ENCODE results near the gene USP3. TPM values are rescaled to one million over a fixed set of nuclear protein-coding genes. Genes with fewer than 3 reads are reported as not detected.

The USP3 gene
- total and polyA plus RNA-seq, 2 donors, result 32.6 to 57.6 TPM

DNA sequence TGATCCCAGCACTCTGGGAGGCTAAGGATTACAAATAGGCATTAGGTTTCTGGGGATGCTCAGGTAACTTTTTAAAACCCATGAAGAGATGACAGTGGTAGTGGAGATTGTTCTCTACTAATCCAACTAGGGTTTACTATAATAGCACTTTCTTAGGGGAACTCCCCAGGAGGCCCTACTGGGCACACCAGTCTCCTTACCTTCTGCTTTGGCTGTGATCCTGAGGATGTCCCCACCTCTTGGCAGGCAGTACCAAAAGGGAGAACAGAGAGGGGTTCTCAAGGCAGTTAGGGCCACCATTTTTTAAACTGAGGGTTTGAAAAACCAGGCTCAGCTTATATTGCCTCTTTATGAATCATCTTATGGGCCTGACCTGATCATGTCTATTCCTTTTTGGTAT lies 77.8 kb downstream of the USP3 start:
- H3K9me3 ChIP-seq (ENCODE audit: control insufficient read depth in 2 of 2, insufficient read depth in 1 of 2, low read length in 1 of 2), result no peaks in the 10 kb centered on the region
- H3K36me3 ChIP-seq (ENCODE audit: control insufficient read depth in 2 of 2, insufficient read depth in 2 of 2, low read length in 1 of 2), result peaks cover 9 to 50% of the 10 kb centered on the region in 2 donors
- no peak overlapping the region for H3K27ac ChIP-seq (ENCODE audit: low read depth in 1 of 2, low read length in 1 of 2)
- DNase-seq (ENCODE audit: low read depth in 6 of 9, low spot score in 9 of 9), result no peak
- H3K4me1 ChIP-seq (ENCODE audit: control insufficient read depth in 2 of 2, insufficient read depth in 2 of 2, low read length in 2 of 2), result no peaks in the 10 kb centered on the region
- no peak overlapping the region for H3K4me3 ChIP-seq (ENCODE audit: low read length in 2 of 2)
- no peaks in the 10 kb centered on the region for H3K27me3 ChIP-seq (ENCODE audit: control insufficient read depth in 2 of 2, insufficient read depth in 1 of 2, low read length in 1 of 2)

- Histone ChIP-seq H3K4me1 (ENCODE audit: control insufficient read depth in 2 of 2, insufficient read depth in 2 of 2, low read length in 2 of 2) (no peaks in the 10 kb centered on the region), H3K27me3 (ENCODE audit: control insufficient read depth in 2 of 2, insufficient read depth in 1 of 2, low read length in 1 of 2) (no peaks in the 10 kb centered on the region), H3K9me3 (ENCODE audit: control insufficient read depth in 2 of 2, insufficient read depth in 1 of 2, low read length in 1 of 2) (no peaks in the 10 kb centered on the region), H3K36me3 (ENCODE audit: control insufficient read depth in 2 of 2, insufficient read depth in 2 of 2, low read length in 1 of 2) (peaks cover 9 to 46% of the 10 kb centered on the region in 2 donors), H3K4me3 (ENCODE audit: low read length in 2 of 2) (no peak overlapping the region), H3K27ac (ENCODE audit: low read depth in 1 of 2, low read length in 1 of 2) (no peak overlapping the region)
- DNase-seq (ENCODE audit: low read depth in 6 of 9, low spot score in 9 of 9), result no peak
- WGBS, result 95% methylated on average over 2 of the region's 2 CpGs
Observed at GRCh38 chr15:63582718-63583426, 78.5 kb downstream of the USP3 start.

- Histone ChIP-seq H3K27ac (ENCODE audit: low read depth in 1 of 2, low read length in 1 of 2) (no peak overlapping the region), H3K36me3 (ENCODE audit: control insufficient read depth in 2 of 2, insufficient read depth in 2 of 2, low read length in 1 of 2) (peaks cover 29 to 72% of the 10 kb centered on the region in 2 donors)
Observed at GRCh38 chr15:63586790-63587189, 82.4 kb downstream of the USP3 start.

GRCh38 chr15:63587527-63587926 lies 83.1 kb downstream of the USP3 start:
- H3K9me3 ChIP-seq (ENCODE audit: control insufficient read depth in 2 of 2, insufficient read depth in 1 of 2, low read length in 1 of 2), result no peaks in the 10 kb centered on the region
- 98% methylated on average over 2 of the region's 2 CpGs for WGBS
- no peak overlapping the region for H3K27ac ChIP-seq (ENCODE audit: low read depth in 1 of 2, low read length in 1 of 2)
- H3K27me3 ChIP-seq (ENCODE audit: control insufficient read depth in 2 of 2, insufficient read depth in 1 of 2, low read length in 1 of 2), result no peaks in the 10 kb centered on the region
- DNase-seq (ENCODE audit: low read depth in 6 of 9, low spot score in 9 of 9), result no peak
- peaks cover 0 to 3% of the 10 kb centered on the region in 2 donors for H3K4me1 ChIP-seq (ENCODE audit: control insufficient read depth in 2 of 2, insufficient read depth in 2 of 2, low read length in 2 of 2)
- no peak overlapping the region for H3K4me3 ChIP-seq (ENCODE audit: low read length in 2 of 2)
- H3K36me3 ChIP-seq (ENCODE audit: control insufficient read depth in 2 of 2, insufficient read depth in 2 of 2, low read length in 1 of 2), result peaks cover 33 to 72% of the 10 kb centered on the region in 2 donors

More at GRCh38 chr15:63586790-63587189, 82.4 kb downstream of the USP3 start:
- WGBS, result 97% methylated on average over 5 of the region's 5 CpGs
- Histone ChIP-seq H3K9me3 (ENCODE audit: control insufficient read depth in 2 of 2, insufficient read depth in 1 of 2, low read length in 1 of 2) (no peaks in the 10 kb centered on the region), H3K4me3 (ENCODE audit: low read length in 2 of 2) (no peak overlapping the region), H3K27me3 (ENCODE audit: control insufficient read depth in 2 of 2, insufficient read depth in 1 of 2, low read length in 1 of 2) (no peaks in the 10 kb centered on the region), H3K4me1 (ENCODE audit: control insufficient read depth in 2 of 2, insufficient read depth in 2 of 2, low read length in 2 of 2) (peaks cover 0 to 3% of the 10 kb centered on the region in 2 donors)
- DNase-seq (ENCODE audit: low read depth in 6 of 9, low spot score in 9 of 9), result no peak

DNA sequence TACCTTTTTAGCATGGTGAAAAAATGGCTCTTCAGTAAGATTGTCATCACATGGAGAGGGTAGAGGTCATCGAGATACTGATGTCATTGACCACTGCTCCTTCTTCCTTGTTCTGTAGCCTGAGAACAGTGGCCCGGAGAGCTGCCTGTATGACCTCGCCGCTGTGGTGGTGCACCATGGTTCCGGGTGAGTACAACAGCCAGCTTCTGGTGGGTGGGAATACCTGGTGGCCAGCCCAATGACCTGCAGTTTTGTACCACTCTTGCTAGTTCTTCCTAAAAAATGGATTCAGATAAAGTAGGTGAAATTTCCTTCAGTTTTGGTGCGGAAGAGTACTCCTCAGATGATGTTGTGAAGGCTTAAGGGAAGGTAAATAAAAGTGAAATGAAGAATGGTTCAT lies 84.4 kb downstream of the USP3 start:
- Histone ChIP-seq H3K36me3 (ENCODE audit: control insufficient read depth in 2 of 2, insufficient read depth in 2 of 2, low read length in 1 of 2) (peaks cover 31 to 69% of the 10 kb centered on the region in 2 donors), H3K27ac (ENCODE audit: low read depth in 1 of 2, low read length in 1 of 2) (no peak overlapping the region), H3K4me1 (ENCODE audit: control insufficient read depth in 2 of 2, insufficient read depth in 2 of 2, low read length in 2 of 2) (peaks cover 0 to 3% of the 10 kb centered on the region in 2 donors), H3K4me3 (ENCODE audit: low read length in 2 of 2) (no peak overlapping the region), H3K9me3 (ENCODE audit: control insufficient read depth in 2 of 2, insufficient read depth in 1 of 2, low read length in 1 of 2) (no peaks in the 10 kb centered on the region), H3K27me3 (ENCODE audit: control insufficient read depth in 2 of 2, insufficient read depth in 1 of 2, low read length in 1 of 2) (no peaks in the 10 kb centered on the region)
- DNase-seq (ENCODE audit: low read depth in 6 of 9, low spot score in 9 of 9), result no peak
- WGBS, result 99% methylated on average over 6 of the region's 6 CpGs

- 80% methylated on average over 9 of the region's 9 CpGs for WGBS
- Histone ChIP-seq H3K4me1 (ENCODE audit: control insufficient read depth in 2 of 2, insufficient read depth in 2 of 2, low read length in 2 of 2) (peaks cover 0 to 11% of the 10 kb centered on the region in 2 donors), H3K27ac (ENCODE audit: low read depth in 1 of 2, low read length in 1 of 2) (peak overlapping the region in 1 of 2 donors; percentile 8), H3K9me3 (ENCODE audit: control insufficient read depth in 2 of 2, insufficient read depth in 1 of 2, low read length in 1 of 2) (no peaks in the 10 kb centered on the region), H3K27me3 (ENCODE audit: control insufficient read depth in 2 of 2, insufficient read depth in 1 of 2, low read length in 1 of 2) (no peaks in the 10 kb centered on the region), H3K36me3 (ENCODE audit: control insufficient read depth in 2 of 2, insufficient read depth in 2 of 2, low read length in 1 of 2) (peaks cover 29 to 44% of the 10 kb centered on the region in 2 donors), H3K4me3 (ENCODE audit: low read length in 2 of 2) (no peak overlapping the region)
- no peak for DNase-seq (ENCODE audit: low read depth in 6 of 9, low spot score in 9 of 9)
Observed at GRCh38 chr15:63593705-63594671, 89.6 kb downstream of the USP3 start.

GRCh38 chr15:63595065-63595464 lies 90.7 kb downstream of the USP3 start:
- 92% methylated on average over 3 of the region's 3 CpGs for WGBS
- Histone ChIP-seq H3K9me3 (ENCODE audit: control insufficient read depth in 2 of 2, insufficient read depth in 1 of 2, low read length in 1 of 2) (peaks cover 0 to 2% of the 10 kb centered on the region in 2 donors), H3K27ac (ENCODE audit: low read depth in 1 of 2, low read length in 1 of 2) (no peak overlapping the region), H3K36me3 (ENCODE audit: control insufficient read depth in 2 of 2, insufficient read depth in 2 of 2, low read length in 1 of 2) (peaks cover 24 to 33% of the 10 kb centered on the region in 2 donors), H3K27me3 (ENCODE audit: control insufficient read depth in 2 of 2, insufficient read depth in 1 of 2, low read length in 1 of 2) (peaks cover 0 to 3% of the 10 kb centered on the region in 2 donors), H3K4me1 (ENCODE audit: control insufficient read depth in 2 of 2, insufficient read depth in 2 of 2, low read length in 2 of 2) (peaks cover 0 to 20% of the 10 kb centered on the region in 2 donors), H3K4me3 (ENCODE audit: low read length in 2 of 2) (no peak overlapping the region)
- DNase-seq (ENCODE audit: low read depth in 6 of 9, low spot score in 9 of 9), result no peak

GRCh38 chr15:63595688-63596087 lies 91.3 kb downstream of the USP3 start:
- WGBS, result 74% methylated on average over 1 of the region's 1 CpG
- Histone ChIP-seq H3K27ac (ENCODE audit: low read depth in 1 of 2, low read length in 1 of 2) (no peak overlapping the region), H3K4me1 (ENCODE audit: control insufficient read depth in 2 of 2, insufficient read depth in 2 of 2, low read length in 2 of 2) (peaks cover 0 to 25% of the 10 kb centered on the region in 2 donors)

GRCh38 chr15:63596676-63597037 lies 92.3 kb downstream of the USP3 start:
- H3K4me3 ChIP-seq (ENCODE audit: low read length in 2 of 2), result no peak overlapping the region
- H3K4me1 ChIP-seq (ENCODE audit: control insufficient read depth in 2 of 2, insufficient read depth in 2 of 2, low read length in 2 of 2), result peaks cover under 1 to 31% of the 10 kb centered on the region in 2 donors
- no peak for DNase-seq (ENCODE audit: low read depth in 6 of 9, low spot score in 9 of 9)
- H3K27ac ChIP-seq (ENCODE audit: low read depth in 1 of 2, low read length in 1 of 2), result no peak overlapping the region
- H3K9me3 ChIP-seq (ENCODE audit: control insufficient read depth in 2 of 2, insufficient read depth in 1 of 2, low read length in 1 of 2), result peaks cover 0 to 2% of the 10 kb centered on the region in 2 donors
- 94% methylated on average over 2 of the region's 2 CpGs for WGBS
- peaks cover 0 to 8% of the 10 kb centered on the region in 2 donors for H3K27me3 ChIP-seq (ENCODE audit: control insufficient read depth in 2 of 2, insufficient read depth in 1 of 2, low read length in 1 of 2)
- peaks cover 11 to 17% of the 10 kb centered on the region in 2 donors for H3K36me3 ChIP-seq (ENCODE audit: control insufficient read depth in 2 of 2, insufficient read depth in 2 of 2, low read length in 1 of 2)

More at GRCh38 chr15:63595688-63596087, 91.3 kb downstream of the USP3 start:
- Histone ChIP-seq H3K4me3 (ENCODE audit: low read length in 2 of 2) (no peak overlapping the region), H3K36me3 (ENCODE audit: control insufficient read depth in 2 of 2, insufficient read depth in 2 of 2, low read length in 1 of 2) (peaks cover 18 to 27% of the 10 kb centered on the region in 2 donors), H3K27me3 (ENCODE audit: control insufficient read depth in 2 of 2, insufficient read depth in 1 of 2, low read length in 1 of 2) (peaks cover 0 to 8% of the 10 kb centered on the region in 2 donors), H3K9me3 (ENCODE audit: control insufficient read depth in 2 of 2, insufficient read depth in 1 of 2, low read length in 1 of 2) (peaks cover 0 to 2% of the 10 kb centered on the region in 2 donors)
- DNase-seq (ENCODE audit: low read depth in 6 of 9, low spot score in 9 of 9), result no peak
